Adrenal gland (tissue), 12 donors: Measurements from ENCODE around the gene ZC2HC1C. TPM values are rescaled to one million over a fixed set of nuclear protein-coding genes. Genes with fewer than 3 reads are reported as not detected.
A peak's percentile ranks its signal among the peaks of the same experiment; 100 is the strongest.

ENCODE experiments used
- DNase-seq, 7 donors: peaks; one replicate each; pipeline ENCODE4 v3.0.0-alpha.2; 2019 to 2020
- H3K27ac ChIP-seq, 5 donors: fragments of 200-600 bp; sonication (generic) in 4 of 5; 1 replicate in 3 of 5; 2 replicates in 2 of 5; pipeline versions ENCODE4 v1.5.1 to v1.8.0; 2016 to 2020; ENCODE audit warnings: mild to moderate bottlenecking in 1 of 5
- H3K27me3 ChIP-seq: fragments of 200-600 bp; 2 replicates; pipeline ENCODE4 v1.8.0; 2021
- H3K36me3 ChIP-seq, 2 donors: fragments of 200-600 bp; replicated peaks in 1 of 2; 1 replicate in 1 of 2; 2 replicates in 1 of 2; pipeline versions ENCODE4 v1.5.1 to v1.8.0; 2018 to 2022
- H3K4me1 ChIP-seq, 2 donors: fragments of 200-600 bp; replicated peaks in 1 of 2; 1 replicate in 1 of 2; 2 replicates in 1 of 2; pipeline versions ENCODE4 v1.5.1 to v1.8.0; 2018 to 2021
- H3K4me3 ChIP-seq, 4 donors: fragments of 200-600 bp; sonication (generic) in 3 of 4; one replicate each; pipeline ENCODE4 v1.5.1; 2016 to 2018
- H3K9me3 ChIP-seq, 3 donors: fragments of 200-600 bp; sonication (generic) in 1 of 3; replicated peaks in 1 of 3; 1 replicate in 2 of 3; 2 replicates in 1 of 3; pipeline versions ENCODE4 v1.5.1 to v1.8.0; 2016 to 2021
- CTCF ChIP-seq, 6 experiments: fragments of 450-650 bp in 4 of 6; fragments of 200-600 bp in 2 of 6; sonication (generic) in 1 of 6; IDR thresholded peaks; 1 replicate in 5 of 6; 2 replicates in 1 of 6; pipeline versions ENCODE4 v1.5.1 to v1.8.0; 2016 to 2021; ENCODE audit warnings: antibody characterized with exemption in 6 of 6, mild to moderate bottlenecking in 2 of 6, moderate library complexity in 1 of 6
- POLR2A ChIP-seq, 2 donors: fragments of 450-650 bp; IDR thresholded peaks; one replicate each; pipeline ENCODE4 v1.6.1; 2017; ENCODE audit warnings: antibody characterized with exemption in 2 of 2, mild to moderate bottlenecking in 2 of 2, moderate library complexity in 1 of 2
- WGBS, 4 donors: extraction: QIAGEN DNeasy Blood & Tissue Kit in 2 of 4; methylation state at CpG; one replicate each; pipeline versions ENCODE4 v1.1.5 to v1.1.7; 2013 to 2017; 5-methylcytosine and 5-hydroxymethylcytosine counted together
- intact Hi-C, 2 donors: fragments of 100-400 bp; cut with DNase I; formaldehyde crosslinking; loops; one replicate each; pipeline versions ENCODE4 v1.14.1 to v1.15.0; 2022 to 2023
- polyA plus RNA-seq, 3 donors: library from polyadenylated mRNA; stranded (reverse); fragments of 200-250 nt in 2 of 3; fragments of 350-450 nt in 1 of 3; fragmentation: Illumina TruSeq in 1 of 3; extraction: RNeasy Lipid Tissue Mini Kit (QIAGEN cat#74804) in 1 of 3; gene quantifications; one replicate each; pipeline ENCODE4 v1.2.3, GENCODE V29; 2013 to 2014
- total RNA-seq, 9 donors: library from RNA; depleted of rRNA in 4 of 9; stranded (reverse); fragments of >200 nt in 4 of 9; fragments of 120-200 nt in 1 of 9; fragmentation: NEBNext Ultra II Directional in 1 of 9; extraction: Animal tissue kit (Norgen Biotek cat#: 25700) in 1 of 9; gene quantifications; one replicate each; pipeline versions ENCODE4 v1.1.0 to v1.2.4, GENCODE V29; 2013 to 2023
- donor health status: healthy with polysubstance abuse.
- donor health status: Bipolar disorder and iron deficiency.
- donor health status: DM: yes; HTN: yes; CAD: no.
- donor health status: DM: no; HTN: no; CAD: no.
- donor health status: DM: no; HTN: no; CAD: no.
- donor health status: DM: yes; HTN: yes; CAD: no.

The ZC2HC1C gene
- total and polyA plus RNA-seq, 12 donors, result 1.9 to 12.1 (median 6.0) TPM

GRCh38 chr14:75025082-75025481, 44.4 kb upstream of the ZC2HC1C start:
- no peak for DNase-seq
- Histone ChIP-seq H3K4me1 (peaks cover 0 to 14% of the 10 kb centered on the region in 2 donors), H3K36me3 (peaks cover 0 to 49% of the 10 kb centered on the region in 2 donors), H3K27me3 (no peaks in the 10 kb centered on the region), H3K4me3 (no peak overlapping the region), H3K9me3 (no peaks in the 10 kb centered on the region), H3K27ac (peak overlapping the region in 1 of 5 donors; percentile 25)
- 66 to 79% (median 73%) methylated on average over 4 of the region's 4 CpGs for WGBS, 4 donors
- TF ChIP-seq CTCF (IDR thresholded peaks at IDR 0.05), result no peak
- no peak for TF ChIP-seq POLR2A (IDR thresholded peaks at IDR 0.05)
- intact Hi-C loops, result no loop called here

GRCh38 chr14:75025876-75026275, 43.6 kb upstream of the ZC2HC1C start:
- no peaks in the 10 kb centered on the region for H3K27me3 ChIP-seq
- no peaks in the 10 kb centered on the region for H3K9me3 ChIP-seq
- intact Hi-C loops, result no loop called here
- no peak overlapping the region for H3K4me3 ChIP-seq
- no peak for DNase-seq
- peaks cover 0 to 48% of the 10 kb centered on the region in 2 donors for H3K36me3 ChIP-seq
- TF ChIP-seq CTCF (IDR thresholded peaks at IDR 0.05) (no peak), POLR2A (IDR thresholded peaks at IDR 0.05) (no peak)
- no peak overlapping the region for H3K27ac ChIP-seq
- H3K4me1 ChIP-seq, result peaks cover 0 to 14% of the 10 kb centered on the region in 2 donors
- 88 to 97% (median 96%) methylated on average over 2 of the region's 2 CpGs for WGBS, 4 donors

- Histone ChIP-seq H3K27ac (no peak overlapping the region), H3K36me3 (peaks cover 0 to 46% of the 10 kb centered on the region in 2 donors), H3K4me3 (no peak overlapping the region), H3K27me3 (no peaks in the 10 kb centered on the region), H3K4me1 (no peaks in the 10 kb centered on the region), H3K9me3 (no peaks in the 10 kb centered on the region)
- intact Hi-C loops, result no loop called here
- WGBS, 4 donors, result 0% methylated on average over 1 of the region's 1 CpG
- DNase-seq, result no peak
- no peak for TF ChIP-seq POLR2A (IDR thresholded peaks at IDR 0.05)
- TF ChIP-seq CTCF (IDR thresholded peaks at IDR 0.05), result no peak
Measured at GRCh38 chr14:75030147-75030546, 39.3 kb upstream of the ZC2HC1C start.

GRCh38 chr14:75032939-75033338, 36.5 kb upstream of the ZC2HC1C start:
- H3K4me1 ChIP-seq, result no peaks in the 10 kb centered on the region
- no peak overlapping the region for H3K27ac ChIP-seq
- no peaks in the 10 kb centered on the region for H3K9me3 ChIP-seq
- H3K27me3 ChIP-seq, result no peaks in the 10 kb centered on the region
- H3K36me3 ChIP-seq, result peaks cover 0 to 48% of the 10 kb centered on the region in 2 donors
- WGBS, 4 donors, result 92 to 100% (median 94%) methylated on average over 2 of the region's 2 CpGs
- H3K4me3 ChIP-seq, result no peak overlapping the region
- no peak for DNase-seq
- intact Hi-C loops, result no loop called here
- no peak for TF ChIP-seq CTCF (IDR thresholded peaks at IDR 0.05)
- TF ChIP-seq POLR2A (IDR thresholded peaks at IDR 0.05), result no peak
